HepG2 (cell line): ENCODE data around the gene TMTC4. TPM values are rescaled to one million over a fixed set of nuclear protein-coding genes. Genes with fewer than 3 reads are reported as not detected.

Experiments used
- ATAC-seq: fragments of 200-7000 bp; cut with Tn5 transposase; 3 replicates; pipeline ENCODE4 v1.9.1; 2020; ENCODE audit warnings: mild to moderate bottlenecking, moderate library complexity
- BruUV-seq: library from RNA; stranded (reverse); fragments of 400-500 nt; replicated peaks from 2 replicates; lab custom pipeline; 2021; lab: Mats Ljungman, UMichigan
- CTCF ChIA-PET: fragments of 300-600 bp; formaldehyde crosslinking; extraction: SDS; loops from one replicate; lab custom pipeline; 2021; ENCODE audit warnings: low total read pairs, inconsistent platforms, low intra/inter-chr PET ratio; lab: Yijun Ruan, JAX
- POLR2A ChIA-PET: fragments of 350-600 bp; sonication (Branson Sonifier 250); formaldehyde crosslinking; loops from one replicate; lab custom pipeline; 2020; ENCODE audit warnings: antibody characterized with exemption, inconsistent platforms; lab: Yijun Ruan, JAX
- DNase-seq: peaks from one replicate; pipeline ENCODE4 v3.0.0-alpha.2; 2015; ENCODE audit warnings: low spot score
- FAIRE-seq: peaks from 3 replicates; lab custom pipeline; 2011; peaks lifted over from hg19 to GRCh38; lab: Jason Lieb, UNC
- H2AFZ ChIP-seq: one replicate; pipeline ENCODE4 v1.6.1; 2011; ENCODE audit warnings: low read length, inconsistent platforms
- H3K27ac ChIP-seq: fragments of 300-600 bp; 3 replicates; pipeline ENCODE4 v1.8.0; 2011; ENCODE audit warnings: mixed run types, mild to moderate bottlenecking, mixed read lengths, low read length, inconsistent platforms; ENCODE audit not compliant: insufficient read depth; ENCODE audit errors: extremely low read length
- H3K27me3 ChIP-seq, 2 experiments: fragments of 200-600 bp in 1 of 2; 2 replicates in 1 of 2; 3 replicates in 1 of 2; pipeline versions ENCODE4 v1.6.0 to v1.8.0; 2011; ENCODE audit warnings: low read length in 2 of 2, mild to moderate bottlenecking in 2 of 2, moderate library complexity in 2 of 2, inconsistent platforms in 1 of 2; ENCODE audit not compliant: insufficient read depth in 2 of 2, control insufficient read depth in 1 of 2
- H3K36me3 ChIP-seq, 2 experiments: fragments of 200-600 bp in 1 of 2; replicated peaks in 1 of 2; 2 replicates in 1 of 2; 3 replicates in 1 of 2; pipeline versions ENCODE4 v1.5.1 to v1.8.0; 2011; ENCODE audit warnings: low read length in 2 of 2, inconsistent platforms in 1 of 2; ENCODE audit not compliant: insufficient read depth in 2 of 2, control insufficient read depth in 1 of 2
- H3K4me1 ChIP-seq: 2 replicates; pipeline ENCODE4 v1.5.1; 2012; ENCODE audit warnings: low read length, inconsistent platforms; ENCODE audit not compliant: insufficient read depth
- H3K4me2 ChIP-seq: 2 replicates; pipeline ENCODE4 v1.6.0; 2011; ENCODE audit warnings: low read depth, low read length, inconsistent platforms
- H3K4me3 ChIP-seq, 3 experiments: fragments of 200-600 bp in 1 of 3; sonication (generic), shearing (Covaris generic) in 1 of 3; replicated peaks in 1 of 3; 2 replicates each; pipeline ENCODE4 v1.5.1; 2011 to 2016; ENCODE audit warnings: low read length in 3 of 3, inconsistent platforms in 2 of 3, low read depth in 2 of 3, mild to moderate bottlenecking in 2 of 3, control low read depth in 1 of 3, mixed read lengths in 1 of 3; ENCODE audit not compliant: insufficient read depth in 1 of 3
- H3K79me2 ChIP-seq: one replicate; pipeline ENCODE4 v1.6.1; 2011; ENCODE audit warnings: low read length, inconsistent platforms; ENCODE audit not compliant: insufficient read depth
- H3K9ac ChIP-seq: 2 replicates; pipeline ENCODE4 v1.6.0; 2011; ENCODE audit warnings: mild to moderate bottlenecking, low read depth, low read length, inconsistent platforms; ENCODE audit not compliant: insufficient read depth
- H3K9me3 ChIP-seq: 2 replicates; pipeline ENCODE4 v1.5.1; 2012; ENCODE audit warnings: mild to moderate bottlenecking, low read length
- H4K20me1 ChIP-seq: 2 replicates; pipeline ENCODE4 v1.6.0; 2011; ENCODE audit warnings: inconsistent platforms, mild to moderate bottlenecking, low read length, moderate library complexity; ENCODE audit not compliant: insufficient read depth
- CREM ChIP-seq, 2 experiments: sonication (generic) in 1 of 2; formaldehyde crosslinking in 1 of 2; IDR thresholded peaks; 2 replicates each; pipeline versions ENCODE4 v1.4.0 to v1.6.1; 2016 to 2020; ENCODE audit warnings: antibody characterized with exemption in 1 of 2, mild to moderate bottlenecking in 1 of 2, missing genetic modification reagents in 1 of 2
- ELF4 ChIP-seq: sonication (generic); formaldehyde crosslinking; IDR thresholded peaks from 2 replicates; pipeline ENCODE4 v1.5.0; 2020; ENCODE audit warnings: missing genetic modification reagents, mild to moderate bottlenecking, moderate library complexity, borderline replicate concordance
- FIP1L1 ChIP-seq: fragments of 200-400 bp; formaldehyde crosslinking; IDR thresholded peaks from 2 replicates; pipeline ENCODE4 v1.6.1; 2018; ENCODE audit warnings: low read depth, mild to moderate bottlenecking, low read length, moderate library complexity, borderline replicate concordance; ENCODE audit not compliant: insufficient read depth
- FLYWCH1 ChIP-seq: sonication (generic); formaldehyde crosslinking; IDR thresholded peaks from 2 replicates; pipeline ENCODE4 v1.8.1; 2023; ENCODE audit warnings: mild to moderate bottlenecking, missing genetic modification reagents
- MAF1 ChIP-seq: sonication (generic); formaldehyde crosslinking; IDR thresholded peaks from 2 replicates; pipeline ENCODE4 v1.5.0; 2020; ENCODE audit warnings: missing genetic modification reagents, borderline replicate concordance
- MED8 ChIP-seq: sonication (generic); formaldehyde crosslinking; IDR thresholded peaks from 2 replicates; pipeline ENCODE4 v1.8.1; 2023; ENCODE audit warnings: mild to moderate bottlenecking, missing genetic modification reagents; ENCODE audit not compliant: insufficient replicate concordance
- PAX8 ChIP-seq: sonication (generic); formaldehyde crosslinking; IDR thresholded peaks from 2 replicates; pipeline ENCODE4 v1.8.0; 2022; ENCODE audit warnings: mild to moderate bottlenecking, missing genetic modification reagents, borderline replicate concordance
- POLR2AphosphoS5 ChIP-seq: IDR thresholded peaks from 2 replicates; pipeline ENCODE4 v1.6.1; 2012; ENCODE audit warnings: low read depth, low read length
- SRF ChIP-seq: IDR thresholded peaks from 2 replicates; pipeline ENCODE4 v1.6.1; 2011; ENCODE audit warnings: mild to moderate bottlenecking, low read depth, low read length, moderate library complexity
- TOE1 ChIP-seq: sonication (generic); formaldehyde crosslinking; IDR thresholded peaks from 2 replicates; pipeline ENCODE4 v1.4.0; 2020; ENCODE audit warnings: mild to moderate bottlenecking, missing genetic modification reagents
- ZNF224 ChIP-seq: sonication (generic); formaldehyde crosslinking; IDR thresholded peaks from 2 replicates; pipeline ENCODE4 v1.5.0; 2020; ENCODE audit warnings: mild to moderate bottlenecking, missing genetic modification reagents
- ZNF251 ChIP-seq: sonication (generic); formaldehyde crosslinking; IDR thresholded peaks from 2 replicates; pipeline ENCODE4 v1.9.0; 2021; ENCODE audit warnings: mild to moderate bottlenecking, missing genetic modification reagents
- ZNF34 ChIP-seq: sonication (generic); formaldehyde crosslinking; IDR thresholded peaks from 2 replicates; pipeline ENCODE4 v1.4.0; 2020; ENCODE audit warnings: mild to moderate bottlenecking, missing genetic modification reagents, borderline replicate concordance
- ZNF674 ChIP-seq: sonication (generic); formaldehyde crosslinking; IDR thresholded peaks from 2 replicates; pipeline ENCODE4 v1.5.0; 2020; ENCODE audit warnings: low read depth, mild to moderate bottlenecking, missing genetic modification reagents
- whole genome bisulfite sequencing: methylation state at CpG from one replicate; pipeline ENCODE4 v1.1.6; 2017; ENCODE audit warnings: low lambda C conversion rate; 5-methylcytosine and 5-hydroxymethylcytosine counted together
- in situ Hi-C: cut with HindIII; loops from 2 replicates; pipeline ENCODE4 v1.10.0; 2017; ENCODE audit warnings: low pct_unique_long_range_greater_than_20kb; ENCODE audit not compliant: extremely low pct_ligation_motif_present
- intact Hi-C: fragments of 100-400 bp; cut with micrococcal nuclease; formaldehyde crosslinking; loops from one replicate; pipeline ENCODE4 v1.10.0; 2022; ENCODE audit not compliant: unreplicated experiment
- polyA plus RNA-seq, 8 experiments: library from polyadenylated mRNA; depleted of rRNA in 3 of 8; stranded (reverse) in 7 of 8; unstranded in 1 of 8; fragments of >200 nt; fragmentation: Illumina TruSeq in 4 of 8; extraction: Trizol in 4 of 8; gene quantifications; 2 replicates each; pipeline versions ENCODE4 v1.2.1 to v1.2.3, GENCODE V29; 2011 to 2016; ENCODE audit warnings: low read depth in 4 of 8, missing spikeins in 1 of 8, mixed read lengths in 1 of 8; ENCODE audit not compliant: insufficient read depth in 1 of 8
- total RNA-seq, 5 experiments: library from RNA; depleted of rRNA; stranded (reverse); fragments of >200 nt; fragmentation: Illumina TruSeq; extraction: Trizol; gene quantifications; 2 replicates each; pipeline ENCODE4 v1.2.3, GENCODE V29; 2016; ENCODE audit warnings: low read depth in 1 of 5
- TF ChIP-seq, protein P1 (sequence below): sonication (generic); formaldehyde crosslinking; IDR thresholded peaks from 2 replicates; pipeline ENCODE4 v1.4.0; 2020; ENCODE audit warnings: mild to moderate bottlenecking, low read depth, missing genetic modification reagents
- TF ChIP-seq, protein P2 (sequence below): sonication (generic); formaldehyde crosslinking; IDR thresholded peaks from 2 replicates; pipeline ENCODE4 v1.4.0; 2020; ENCODE audit warnings: mild to moderate bottlenecking, missing genetic modification reagents
- TF ChIP-seq, protein P3 (sequence below): fragments of 450-650 bp; IDR thresholded peaks from 2 replicates; pipeline ENCODE4 v1.6.1; 2016

TMTC4 gene
- total and polyA plus RNA-seq, 2 of the 13 experiments (the other 11 are each of a cell fraction or from before 2014, with no cell fraction given) = 16.0 to 22.6 TPM

DNA sequence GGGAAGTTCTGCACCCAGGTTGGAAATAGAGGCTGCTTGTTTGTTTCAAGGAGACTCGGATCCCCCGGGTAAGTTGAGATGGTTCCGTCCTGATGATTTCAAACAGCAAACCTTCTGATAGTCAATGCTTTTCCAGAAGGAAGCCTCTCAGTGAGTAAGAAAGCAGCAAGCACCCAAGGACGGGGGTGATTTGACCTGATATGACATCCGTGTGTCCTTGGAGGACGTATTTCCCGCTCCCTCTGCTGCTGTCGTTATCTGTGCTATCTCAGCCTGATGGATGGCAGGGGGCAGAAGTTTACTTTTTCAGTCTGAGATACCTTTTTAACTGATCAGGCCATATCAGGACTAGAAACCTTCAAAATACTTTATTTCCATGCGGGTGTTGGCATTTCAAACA is 80.3 kb downstream of the TMTC4 start:
- Histone ChIP-seq H3K4me3 (no peak overlapping the region), H3K79me2 (no peaks in the 10 kb centered on the region), H4K20me1 (no peaks in the 10 kb centered on the region), H3K9ac (no peak overlapping the region), H3K9me3 (no peaks in the 10 kb centered on the region), H3K4me1 (peaks cover 6% of the 10 kb centered on the region; the same call in 1 of the 2 replicates), H3K4me2 (no peak overlapping the region), H3K36me3 (no peaks in the 10 kb centered on the region), H3K27ac (no peak overlapping the region), H3K27me3 (no peaks in the 10 kb centered on the region; a peak in 2 of 5 replicates), H2AFZ (no peak overlapping the region)
- DNase-seq (no peak), FAIRE-seq (no peak), ATAC-seq (no peak)
- WGBS = 61% methylated on average over 7 of the region's 9 CpGs
- intact Hi-C loops = loop anchor here (1.0 kb wide), 1 partner anchor 694 kb away; no protein-coding TSS in a partner anchor
- no TSS peak for BruUV-seq
- no peak for TF ChIP-seq ZNF674
- no peak for TF ChIP-seq MED8 (CRISPR knock-in tag)
- TF ChIP-seq FLYWCH1 (CRISPR knock-in tag) = no peak
- no peak for TF ChIP-seq POLR2AphosphoS5
- no peak for TF ChIP-seq MAF1 (CRISPR knock-in tag)
- no peak for TF ChIP-seq ZNF251 (CRISPR knock-in tag)
- TF ChIP-seq, protein P1, sequence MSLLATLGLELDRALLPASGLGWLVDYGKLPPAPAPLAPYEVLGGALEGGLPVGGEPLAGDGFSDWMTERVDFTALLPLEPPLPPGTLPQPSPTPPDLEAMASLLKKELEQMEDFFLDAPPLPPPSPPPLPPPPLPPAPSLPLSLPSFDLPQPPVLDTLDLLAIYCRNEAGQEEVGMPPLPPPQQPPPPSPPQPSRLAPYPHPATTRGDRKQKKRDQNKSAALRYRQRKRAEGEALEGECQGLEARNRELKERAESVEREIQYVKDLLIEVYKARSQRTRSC (CRISPR knock-in tag) = no peak
- TF ChIP-seq, protein P2, sequence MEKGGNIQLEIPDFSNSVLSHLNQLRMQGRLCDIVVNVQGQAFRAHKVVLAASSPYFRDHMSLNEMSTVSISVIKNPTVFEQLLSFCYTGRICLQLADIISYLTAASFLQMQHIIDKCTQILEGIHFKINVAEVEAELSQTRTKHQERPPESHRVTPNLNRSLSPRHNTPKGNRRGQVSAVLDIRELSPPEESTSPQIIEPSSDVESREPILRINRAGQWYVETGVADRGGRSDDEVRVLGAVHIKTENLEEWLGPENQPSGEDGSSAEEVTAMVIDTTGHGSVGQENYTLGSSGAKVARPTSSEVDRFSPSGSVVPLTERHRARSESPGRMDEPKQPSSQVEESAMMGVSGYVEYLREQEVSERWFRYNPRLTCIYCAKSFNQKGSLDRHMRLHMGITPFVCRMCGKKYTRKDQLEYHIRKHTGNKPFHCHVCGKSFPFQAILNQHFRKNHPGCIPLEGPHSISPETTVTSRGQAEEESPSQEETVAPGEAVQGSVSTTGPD (CRISPR knock-in tag) = no peak
- TF ChIP-seq ZNF34 (CRISPR knock-in tag) = no peak
- TF ChIP-seq, protein P3, sequence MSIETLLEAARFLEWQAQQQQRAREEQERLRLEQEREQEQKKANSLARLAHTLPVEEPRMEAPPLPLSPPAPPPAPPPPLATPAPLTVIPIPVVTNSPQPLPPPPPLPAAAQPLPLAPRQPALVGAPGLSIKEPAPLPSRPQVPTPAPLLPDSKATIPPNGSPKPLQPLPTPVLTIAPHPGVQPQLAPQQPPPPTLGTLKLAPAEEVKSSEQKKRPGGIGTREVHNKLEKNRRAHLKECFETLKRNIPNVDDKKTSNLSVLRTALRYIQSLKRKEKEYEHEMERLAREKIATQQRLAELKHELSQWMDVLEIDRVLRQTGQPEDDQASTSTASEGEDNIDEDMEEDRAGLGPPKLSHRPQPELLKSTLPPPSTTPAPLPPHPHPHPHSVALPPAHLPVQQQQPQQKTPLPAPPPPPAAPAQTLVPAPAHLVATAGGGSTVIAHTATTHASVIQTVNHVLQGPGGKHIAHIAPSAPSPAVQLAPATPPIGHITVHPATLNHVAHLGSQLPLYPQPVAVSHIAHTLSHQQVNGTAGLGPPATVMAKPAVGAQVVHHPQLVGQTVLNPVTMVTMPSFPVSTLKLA = no peak
- no peak for TF ChIP-seq PAX8 (CRISPR knock-in tag)
- TF ChIP-seq ZNF224 = no peak
- no peak for TF ChIP-seq TOE1 (CRISPR knock-in tag)
- no peak for TF ChIP-seq ELF4
- no peak for TF ChIP-seq CREM (IDR thresholded peaks at IDR 0.05)
- TF ChIP-seq CREM (CRISPR knock-in tag; IDR thresholded peaks at IDR 0.05) = no peak
- TF ChIP-seq SRF = no peak
- TF ChIP-seq FIP1L1 = no peak
- in situ Hi-C loops = loop anchor here (25.0 kb wide), 1 partner anchor 518 kb away; no protein-coding TSS in a partner anchor
- POLR2A ChIA-PET = no interaction called here
- CTCF ChIA-PET = interaction anchor here (1.2 to 1.4 kb wide), 2 partner anchors 21 to 938 kb away, joined by 4 read pairs; no protein-coding TSS in a partner anchor
